Loucy (cell line): ENCODE data around the gene TBC1D8.

Source experiments
- CTCF ChIP-seq: fragments of 200-600 bp; sonication (generic); conservative IDR thresholded peaks from 2 replicates; pipeline ENCODE4 v1.5.1; 2014; ENCODE audit warnings: mild to moderate bottlenecking, antibody characterized with exemption, low read length
- EZH2phosphoT487 ChIP-seq: fragments of 200-600 bp; IDR thresholded peaks from 2 replicates; pipeline ENCODE4 v1.6.1; 2018; ENCODE audit warnings: antibody characterized with exemption, mild to moderate bottlenecking, moderate library complexity, borderline replicate concordance

- TF ChIP-seq CTCF: no peak
- no peak for TF ChIP-seq EZH2phosphoT487
Measured at GRCh38 chr2:101097638-101098037, 53.5 kb downstream of the TBC1D8 start.
